Esophagus squamous epithelium (tissue), 4 donors: ENCODE measurements around the gene TRIML2.

Experiments
- POLR2A ChIP-seq, 4 donors: fragments of 450-650 bp; IDR thresholded peaks; one replicate each; pipeline ENCODE4 v1.6.1; 2017; ENCODE audit warnings: antibody characterized with exemption in 4 of 4, mild to moderate bottlenecking in 4 of 4, moderate library complexity in 3 of 4
- TF ChIP-seq, protein P1 (sequence below), 6 experiments: fragments of 450-650 bp in 4 of 6; fragments of 200-600 bp in 2 of 6; sonication (generic) in 2 of 6; IDR thresholded peaks; one replicate each; pipeline ENCODE4 v1.5.1; 2016 to 2019; ENCODE audit warnings: antibody characterized with exemption in 6 of 6, mild to moderate bottlenecking in 4 of 6, moderate library complexity in 4 of 6

DNA sequence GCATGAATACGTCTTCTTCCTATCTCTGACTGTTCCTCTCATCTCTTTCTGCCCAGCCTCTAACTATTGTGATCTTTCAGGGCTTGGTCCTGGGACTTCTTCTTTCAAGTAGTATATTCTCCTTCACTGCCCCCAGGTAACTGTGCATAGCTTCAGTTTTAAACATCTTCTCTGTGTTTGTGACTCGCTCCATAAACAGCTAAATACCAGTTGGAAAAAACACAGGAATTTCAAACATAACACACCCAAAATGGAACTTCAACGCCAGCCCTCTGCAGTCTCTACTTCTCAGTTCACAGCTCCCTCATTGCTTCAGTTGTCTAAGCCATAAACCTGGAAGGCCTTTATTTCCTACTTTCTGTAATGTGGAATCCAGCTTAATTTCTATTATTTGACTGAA lies 16.6 kb downstream of the TRIML2 start:
- TF ChIP-seq POLR2A (IDR thresholded peaks at IDR 0.05) = no peak
- TF ChIP-seq, protein P1, sequence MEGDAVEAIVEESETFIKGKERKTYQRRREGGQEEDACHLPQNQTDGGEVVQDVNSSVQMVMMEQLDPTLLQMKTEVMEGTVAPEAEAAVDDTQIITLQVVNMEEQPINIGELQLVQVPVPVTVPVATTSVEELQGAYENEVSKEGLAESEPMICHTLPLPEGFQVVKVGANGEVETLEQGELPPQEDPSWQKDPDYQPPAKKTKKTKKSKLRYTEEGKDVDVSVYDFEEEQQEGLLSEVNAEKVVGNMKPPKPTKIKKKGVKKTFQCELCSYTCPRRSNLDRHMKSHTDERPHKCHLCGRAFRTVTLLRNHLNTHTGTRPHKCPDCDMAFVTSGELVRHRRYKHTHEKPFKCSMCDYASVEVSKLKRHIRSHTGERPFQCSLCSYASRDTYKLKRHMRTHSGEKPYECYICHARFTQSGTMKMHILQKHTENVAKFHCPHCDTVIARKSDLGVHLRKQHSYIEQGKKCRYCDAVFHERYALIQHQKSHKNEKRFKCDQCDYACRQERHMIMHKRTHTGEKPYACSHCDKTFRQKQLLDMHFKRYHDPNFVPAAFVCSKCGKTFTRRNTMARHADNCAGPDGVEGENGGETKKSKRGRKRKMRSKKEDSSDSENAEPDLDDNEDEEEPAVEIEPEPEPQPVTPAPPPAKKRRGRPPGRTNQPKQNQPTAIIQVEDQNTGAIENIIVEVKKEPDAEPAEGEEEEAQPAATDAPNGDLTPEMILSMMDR (IDR thresholded peaks at IDR 0.05) = no peak
